HG03159 (cell line): ENCODE data around the gene IFT27.

Experiments
- ATAC-seq: cut with Tn5 transposase; IDR thresholded peaks from one replicate; pipeline ENCODE4 v1.9.1; 2021; ENCODE audit warnings: mild to moderate bottlenecking, moderate library complexity; ENCODE audit not compliant: unreplicated experiment

The IFT27 gene

DNA sequence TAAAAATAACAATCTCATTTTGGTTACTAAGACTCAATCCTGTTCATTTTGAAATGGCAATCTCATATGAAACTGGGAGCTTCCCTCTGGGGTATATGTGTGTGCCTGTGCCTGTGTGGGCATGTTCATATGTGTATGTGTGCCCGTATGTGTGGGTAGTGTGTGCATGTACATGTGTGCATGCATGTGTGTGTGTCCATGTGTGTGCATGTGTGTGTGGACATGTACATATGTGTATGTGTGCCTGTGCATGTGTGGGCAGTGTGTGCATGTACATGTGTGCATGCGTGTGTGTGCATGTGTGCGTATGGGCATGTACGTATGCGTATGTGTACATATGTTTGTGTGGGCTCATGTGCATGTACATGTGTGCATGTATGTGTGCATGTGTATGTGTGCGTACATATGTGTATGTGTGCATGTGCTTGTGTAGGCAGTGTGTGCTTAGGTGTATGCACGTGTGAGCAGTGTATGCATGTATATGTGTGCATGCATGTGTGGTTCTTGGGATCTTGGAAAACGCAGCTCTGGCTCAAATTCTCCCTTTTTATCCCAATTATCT, 47.9 kb downstream of the IFT27 start:
- ATAC-seq: no peak

DNA sequence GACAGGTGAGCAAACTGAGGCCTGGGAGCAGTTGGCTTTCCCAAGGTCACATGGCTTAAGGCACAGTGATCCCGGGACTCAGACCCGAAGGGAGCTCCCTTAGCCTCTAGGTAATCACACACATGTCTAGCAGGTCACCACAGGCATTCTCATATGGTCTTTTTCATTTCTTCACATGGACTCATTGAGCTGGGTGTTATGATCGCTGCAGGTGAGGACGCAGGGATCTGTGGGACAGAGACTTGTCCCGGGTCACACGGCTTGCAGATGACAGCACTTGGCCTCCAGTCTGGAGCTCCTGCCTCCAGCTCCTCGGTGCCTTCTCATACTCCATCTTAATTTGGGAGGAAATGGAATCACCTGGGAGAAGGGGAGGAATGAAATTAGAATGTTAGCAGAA, 48.8 kb downstream of the IFT27 start:
- ATAC-seq: no peak

DNA sequence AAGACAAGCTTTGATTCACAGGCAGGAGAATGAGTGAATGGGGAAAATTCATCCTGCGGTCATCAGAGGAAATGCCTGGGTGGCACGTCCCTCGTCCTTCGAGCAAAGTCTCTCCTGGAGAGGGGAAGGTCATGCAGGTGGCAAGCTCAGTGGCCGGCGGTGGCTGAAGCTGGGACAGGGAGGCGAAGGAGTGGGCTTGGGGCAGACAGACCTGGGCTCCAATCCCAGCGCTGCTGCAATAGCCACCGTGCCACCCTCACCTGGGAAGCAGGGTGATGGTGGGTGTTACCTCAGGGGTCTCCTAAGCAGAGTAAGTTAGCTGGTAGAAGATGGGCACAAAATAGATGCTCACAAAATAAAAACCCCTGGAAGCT, 49.9 kb downstream of the IFT27 start:
- no peak for ATAC-seq

DNA sequence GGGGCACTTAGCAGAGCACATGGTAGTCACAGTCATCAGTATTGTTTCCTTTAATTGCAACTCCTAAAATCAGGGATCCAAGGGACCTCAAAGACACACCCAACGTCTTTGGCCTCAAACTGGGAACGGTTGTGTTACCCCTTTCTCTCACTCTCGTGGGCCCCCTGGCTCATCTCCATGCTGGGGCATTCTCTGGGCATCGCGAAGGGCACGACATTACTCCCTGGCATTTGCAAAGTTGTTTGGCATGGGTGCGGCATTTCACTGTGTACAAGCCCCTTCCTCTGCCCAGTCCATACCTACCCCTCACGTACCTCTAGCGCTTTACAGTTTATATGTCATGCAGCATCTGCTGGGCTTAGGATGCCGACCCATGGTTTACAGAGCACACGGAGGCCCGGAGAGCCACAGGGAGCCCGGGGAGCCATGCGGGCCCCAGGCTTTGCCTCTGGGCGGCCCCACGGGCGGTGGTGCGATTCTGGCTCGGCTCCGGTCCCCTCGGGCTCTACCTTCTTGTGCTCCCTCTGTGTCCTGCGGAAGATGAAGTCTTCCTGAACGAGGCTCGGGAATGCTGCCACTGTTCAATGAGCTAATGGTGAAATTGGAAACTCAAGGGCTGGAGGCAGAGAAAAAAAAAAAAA, 50.4 kb downstream of the IFT27 start:
- no peak for ATAC-seq

DNA sequence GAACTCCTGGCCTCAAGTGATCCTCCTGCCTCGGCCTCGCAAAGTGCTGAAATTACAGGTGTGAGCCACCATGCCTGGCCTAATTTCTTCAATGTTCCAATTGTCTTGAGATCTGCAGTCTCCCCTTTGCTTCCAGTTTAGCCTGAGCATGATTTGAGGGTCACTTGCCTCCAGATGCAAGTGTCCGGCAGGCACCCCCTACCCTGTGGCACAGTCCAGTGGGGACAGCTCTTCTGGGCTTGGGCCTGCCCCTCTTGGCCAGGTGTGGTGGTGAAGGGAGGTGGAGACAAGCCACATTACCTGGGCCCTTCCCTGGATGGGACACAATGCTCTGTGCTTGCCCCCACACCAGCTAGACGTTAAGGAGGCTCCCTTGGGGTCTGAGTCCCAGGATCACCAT, 51.1 kb downstream of the IFT27 start:
- ATAC-seq: no peak

DNA sequence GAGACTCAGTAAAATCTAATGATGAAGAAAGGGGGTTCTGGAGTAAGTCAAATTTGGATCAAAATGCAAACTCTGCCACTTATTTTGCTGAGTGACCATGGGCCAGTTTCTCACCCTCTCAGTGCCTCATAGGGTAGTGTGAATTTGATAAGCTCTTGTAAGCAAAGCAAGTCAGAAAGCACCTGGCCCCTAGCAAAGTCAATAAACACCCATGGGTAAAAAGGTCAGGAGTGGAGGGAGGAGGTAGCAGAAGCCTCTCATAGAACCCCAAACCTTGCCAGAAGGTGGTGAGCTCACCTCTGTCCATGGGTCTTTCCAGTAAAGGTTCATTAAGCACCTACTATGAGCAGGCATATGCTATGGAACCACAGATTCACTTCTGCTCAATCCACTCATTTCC, 53.9 kb downstream of the IFT27 start:
- no peak for ATAC-seq

DNA sequence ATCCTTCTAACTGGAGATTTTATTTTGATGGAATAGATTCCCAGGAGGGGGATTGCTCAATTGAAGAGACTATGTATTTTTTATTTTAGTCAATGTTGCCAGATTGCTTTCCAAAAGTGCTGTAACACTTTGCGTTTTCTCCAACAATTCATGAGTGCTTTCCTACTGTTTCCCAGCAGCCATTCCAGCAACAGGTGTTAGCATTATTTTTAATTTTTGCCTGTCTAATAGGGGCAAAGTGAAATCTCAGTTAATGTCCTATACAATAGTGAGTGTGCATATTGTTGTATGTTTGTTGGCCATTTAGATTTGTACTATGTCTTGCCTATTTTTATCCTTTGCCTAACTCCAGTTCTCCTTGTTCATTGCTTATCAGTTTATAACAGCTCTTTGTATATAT, 60.3 kb downstream of the IFT27 start:
- no peak for ATAC-seq

DNA sequence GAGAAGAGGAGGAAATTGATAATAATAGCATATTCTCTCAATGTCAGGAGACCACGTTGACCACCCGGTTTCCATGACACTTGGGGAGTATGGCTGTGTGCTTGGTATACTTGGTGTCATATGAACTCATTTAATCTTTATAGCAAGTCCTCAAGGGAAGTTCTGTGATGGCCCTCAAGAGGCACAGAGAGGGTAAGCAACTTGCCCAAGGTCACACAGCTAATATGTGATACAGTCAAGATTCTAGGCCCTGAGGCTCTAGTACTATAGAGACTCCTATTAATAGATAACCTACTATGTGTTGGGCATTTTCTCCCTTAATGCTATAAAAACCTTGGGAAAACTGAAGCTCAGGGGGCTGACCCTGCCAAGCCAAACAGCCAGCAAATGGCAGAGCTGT, 61.8 kb downstream of the IFT27 start:
- no peak for ATAC-seq

DNA sequence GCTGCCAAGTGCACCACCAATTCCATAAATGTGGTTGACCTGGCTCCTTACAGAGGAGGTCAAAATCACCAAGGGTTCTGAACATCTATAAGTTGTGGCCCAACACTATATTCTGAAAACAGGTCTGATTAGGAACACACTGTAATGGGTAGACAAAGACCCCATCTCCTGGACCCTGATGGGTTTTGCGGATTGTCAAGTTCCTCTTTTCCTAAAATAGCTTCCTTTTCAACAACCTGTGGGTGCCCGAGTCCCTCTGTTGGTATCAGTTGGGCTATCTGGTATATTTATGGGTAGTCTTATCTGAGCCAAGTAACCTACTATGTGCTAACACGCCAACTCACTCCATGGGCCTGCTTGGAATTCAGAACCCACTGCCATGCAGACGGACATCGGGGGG, 62.5 kb downstream of the IFT27 start:
- no peak for ATAC-seq
